Fibroblast of skin of back (primary cell): ENCODE data around the gene STX18.
"Not testable (repeated sequence)": the region's sequence is repeated elsewhere in the genome, so short reads cannot be mapped to it uniquely, and the experiment has no call there.

ENCODE experiments used
- DNase-seq: peaks from one replicate; pipeline ENCODE4 v3.0.0-alpha.2; 2013

The STX18 gene

GRCh38 chr4:4554234-4554633, 12.4 kb upstream of the STX18 start:
- peak; percentile 40 for DNase-seq

GRCh38 chr4:4552042-4552441, 10.2 kb upstream of the STX18 start:
- not testable (repeated sequence) for DNase-seq

- DNase-seq = not testable (repeated sequence)
These were observed 8.3 kb upstream of the STX18 start for GRCh38 chr4:4550161-4550560.

GRCh38 chr4:4549534-4549933, 7.7 kb upstream of the STX18 start:
- no peak for DNase-seq

- DNase-seq = no peak
These were observed 1.1 kb upstream of the STX18 start for GRCh38 chr4:4542774-4543485.

GRCh38 chr4:4541040-4541631, 712 bp downstream of the STX18 start:
- peak; percentile 47 for DNase-seq

GRCh38 chr4:4539481-4539880, 2.4 kb downstream of the STX18 start:
- DNase-seq = no peak

- DNase-seq = no peak
These were observed 6.3 kb downstream of the STX18 start for GRCh38 chr4:4535590-4535989.

GRCh38 chr4:4534515-4535145, 7.2 kb downstream of the STX18 start:
- no peak for DNase-seq

GRCh38 chr4:4533461-4534169, 8.2 kb downstream of the STX18 start:
- DNase-seq = no peak

GRCh38 chr4:4532371-4533154, 9.3 kb downstream of the STX18 start:
- no peak for DNase-seq

- DNase-seq = no peak
These were observed 12.5 kb downstream of the STX18 start for GRCh38 chr4:4529392-4529791.

- no peak for DNase-seq
These were observed 15.4 kb downstream of the STX18 start for GRCh38 chr4:4526401-4526800.

GRCh38 chr4:4524364-4524763, 17.5 kb downstream of the STX18 start:
- no peak for DNase-seq

- DNase-seq = no peak
These were observed 20.1 kb downstream of the STX18 start for GRCh38 chr4:4521731-4522130.

GRCh38 chr4:4521136-4521535, 20.7 kb downstream of the STX18 start:
- no peak for DNase-seq

GRCh38 chr4:4519297-4519894, 22.5 kb downstream of the STX18 start:
- DNase-seq = peak; percentile 16

GRCh38 chr4:4518747-4519146, 23.1 kb downstream of the STX18 start:
- DNase-seq = no peak

GRCh38 chr4:4514786-4515185, 27.1 kb downstream of the STX18 start:
- DNase-seq = no peak

GRCh38 chr4:4512282-4512681, 29.6 kb downstream of the STX18 start:
- DNase-seq = no peak

- not testable (repeated sequence) for DNase-seq
These were observed 31.2 kb downstream of the STX18 start for GRCh38 chr4:4510641-4511040.

- no peak for DNase-seq
These were observed 32.3 kb downstream of the STX18 start for GRCh38 chr4:4509521-4509920.
